ACHN (cell line): Measurements from ENCODE around the gene SIKE1.
"Not testable (repeated sequence)": the region's sequence is repeated elsewhere in the genome, so short reads cannot be mapped to it uniquely, and the experiment has no call there.

Experiments
- DNase-seq: peaks from one replicate; pipeline ENCODE4 v3.0.0-alpha.2; 2015
- in situ Hi-C: cut with HindIII; loops from 2 replicates; pipeline ENCODE4 v1.10.0; 2017; ENCODE audit warnings: low sequenced_read_pairs, low pct_ligation_motif_present, low pct_unique_long_range_greater_than_20kb

The SIKE1 gene

GRCh38 chr1:114780344-114781226, at the start of gene SIKE1:
SIKE1 (minus strand) TSS chr1:114780685; CDS start chr1:114780607, 78 bp downstream.
- peak; percentile 94 for DNase-seq
- in situ Hi-C loops = no loop called here

DNA sequence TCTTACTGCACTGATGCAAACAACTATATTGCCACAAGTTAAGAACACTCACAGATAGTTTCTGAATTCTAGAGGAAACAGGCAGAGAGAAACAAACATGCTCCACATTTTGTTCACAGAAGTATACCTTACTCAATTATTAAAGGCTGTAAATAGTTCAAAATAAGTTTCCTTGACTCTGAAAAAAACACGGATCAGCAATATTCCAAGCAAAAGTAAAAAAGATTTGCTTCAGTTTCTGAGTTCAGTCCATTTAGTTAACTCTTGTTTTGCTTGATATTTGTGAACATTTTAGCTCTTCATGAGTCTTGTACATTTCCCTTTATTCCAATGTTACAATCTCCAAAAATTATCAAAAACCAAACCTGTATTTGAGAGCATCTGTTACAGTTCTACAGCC, 49.6 kb upstream of the SIKE1 start:
- DNase-seq, in situ Hi-C loops: not testable (repeated sequence)

- DNase-seq = peak; percentile 6
Observed at GRCh38 chr1:114828251-114828650, 47.8 kb upstream of the SIKE1 start.

GRCh38 chr1:114821978-114822377, 41.5 kb upstream of the SIKE1 start:
- DNase-seq = no peak
- in situ Hi-C loops = no loop called here

More at GRCh38 chr1:114828251-114828650, 47.8 kb upstream of the SIKE1 start:
- in situ Hi-C loops = no loop called here

- DNase-seq = no peak
- in situ Hi-C loops = no loop called here
Observed at GRCh38 chr1:114820392-114820791, 39.9 kb upstream of the SIKE1 start.

GRCh38 chr1:114819869-114820268, 39.4 kb upstream of the SIKE1 start:
- in situ Hi-C loops = no loop called here
- no peak for DNase-seq

DNA sequence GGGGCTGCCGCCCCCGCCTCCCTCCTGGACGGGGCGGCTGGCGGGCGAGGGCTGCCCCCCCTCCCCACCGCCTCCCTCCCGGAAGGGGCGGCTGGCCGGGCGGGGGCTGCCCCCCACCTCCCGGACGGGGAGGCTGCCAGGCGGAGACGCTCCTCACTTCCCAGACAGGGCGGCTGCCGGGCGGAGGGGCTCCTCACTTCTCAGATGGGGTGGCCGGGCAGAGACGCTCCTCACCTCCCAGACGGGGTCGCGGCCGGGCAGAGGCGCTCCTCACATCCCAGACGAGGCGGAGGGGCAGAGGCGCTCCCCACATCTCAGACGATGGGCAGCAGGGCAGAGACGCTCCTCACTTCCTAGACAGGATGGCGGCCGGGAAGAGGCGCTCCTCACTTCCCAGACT, 24.0 kb upstream of the SIKE1 start:
- DNase-seq, in situ Hi-C loops: not testable (repeated sequence)

DNA sequence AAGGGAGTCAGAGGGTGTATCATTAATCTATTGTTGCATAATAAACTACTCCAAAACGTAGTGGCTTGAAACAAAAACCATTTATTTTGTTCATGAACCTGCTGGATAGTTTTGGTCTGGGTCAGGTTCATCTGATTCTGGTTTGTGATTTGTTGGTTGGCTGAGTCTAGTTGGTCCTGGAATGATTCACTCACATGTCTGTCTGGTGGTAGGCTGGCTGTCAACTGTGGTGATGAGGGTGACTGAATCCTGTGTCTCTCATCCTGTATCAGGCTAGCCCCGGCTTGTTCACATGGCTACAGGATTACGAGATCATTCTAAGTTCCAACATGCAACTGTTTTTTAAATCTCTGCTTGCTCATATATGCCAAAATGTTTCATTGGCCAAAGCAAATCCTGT, 22.5 kb upstream of the SIKE1 start:
- in situ Hi-C loops = no loop called here
- peak; percentile 63 for DNase-seq

DNA sequence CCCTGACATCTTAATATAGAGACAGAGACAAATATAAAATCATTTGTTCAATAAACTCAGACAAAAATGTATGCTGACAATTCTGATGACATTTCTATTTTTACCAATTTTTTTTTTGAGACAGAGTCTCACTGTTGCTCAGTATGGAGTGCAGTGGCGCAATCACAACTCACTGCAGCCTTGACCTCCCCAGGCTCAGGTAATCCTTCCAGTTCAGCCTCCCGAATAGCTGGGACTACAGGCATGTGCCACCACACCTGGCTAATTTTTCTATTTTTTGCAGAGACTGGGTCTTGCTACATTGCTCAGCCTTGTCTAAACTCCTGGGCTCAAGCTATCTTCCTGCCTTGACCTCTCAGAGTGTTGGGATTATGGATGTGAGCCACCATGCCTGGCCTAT, 13.6 kb upstream of the SIKE1 start:
- in situ Hi-C loops = no loop called here
- DNase-seq = no peak

GRCh38 chr1:114790581-114790980, 10.1 kb upstream of the SIKE1 start:
- in situ Hi-C loops, DNase-seq: not testable (repeated sequence)

- DNase-seq, in situ Hi-C loops: not testable (repeated sequence)
Observed at GRCh38 chr1:114786440-114786839, 6.0 kb upstream of the SIKE1 start.

- in situ Hi-C loops = no loop called here
Observed at GRCh38 chr1:114782476-114782875, 2.0 kb upstream of the SIKE1 start.

GRCh38 chr1:114779722-114780121, 763 bp downstream of the SIKE1 start:
- DNase-seq = no peak
- in situ Hi-C loops = no loop called here

More at GRCh38 chr1:114782476-114782875, 2.0 kb upstream of the SIKE1 start:
- DNase-seq = no peak

- in situ Hi-C loops = not testable (repeated sequence)
Observed at GRCh38 chr1:114776726-114777125, 3.8 kb downstream of the SIKE1 start.

DNA sequence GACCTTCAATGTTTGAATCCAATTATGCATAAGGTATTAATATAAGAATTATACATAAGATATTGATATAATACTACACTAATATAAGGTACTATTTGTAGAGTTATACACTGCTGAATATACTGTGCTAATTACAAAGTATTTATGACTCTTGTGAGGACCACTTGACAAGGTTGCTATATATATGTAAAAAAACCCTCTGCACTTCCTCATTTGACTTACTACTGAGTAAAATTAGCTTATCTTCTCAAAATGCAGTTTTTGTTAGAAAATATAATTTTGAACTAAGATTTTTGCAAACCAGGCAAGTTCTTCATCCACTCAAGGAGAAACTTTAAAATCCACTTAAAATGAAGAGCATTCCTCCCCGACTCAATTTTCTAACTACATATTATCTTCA, 8.5 kb downstream of the SIKE1 start:
- in situ Hi-C loops = no loop called here

More at GRCh38 chr1:114776726-114777125, 3.8 kb downstream of the SIKE1 start:
- not testable (repeated sequence) for DNase-seq

GRCh38 chr1:114770989-114771388, 9.5 kb downstream of the SIKE1 start:
- in situ Hi-C loops = no loop called here
- no peak for DNase-seq

More for the DNA sequence above, 8.5 kb downstream of the SIKE1 start:
- DNase-seq = no peak

DNA sequence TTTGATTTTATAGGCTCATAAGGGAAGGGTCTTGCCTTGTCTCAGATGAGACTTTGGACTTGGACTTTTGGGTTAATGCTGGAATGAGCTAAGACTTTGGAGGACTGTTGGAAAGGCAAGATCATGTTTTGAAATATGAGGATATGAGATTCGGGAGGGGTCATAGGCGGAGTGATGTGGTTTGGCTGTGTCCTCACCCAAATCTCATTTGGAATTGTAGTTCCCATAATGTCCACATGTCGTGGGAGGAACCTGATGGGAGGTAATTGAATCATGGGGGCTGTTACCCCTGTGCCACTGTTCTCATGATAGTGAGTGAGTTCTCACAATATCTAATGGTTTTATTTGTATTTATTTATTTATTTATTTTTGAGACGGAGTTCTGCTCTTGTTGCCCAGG, 15.8 kb downstream of the SIKE1 start:
- in situ Hi-C loops = no loop called here
- no peak for DNase-seq

- in situ Hi-C loops = no loop called here
- no peak for DNase-seq
Observed at GRCh38 chr1:114758256-114758832, 22.1 kb downstream of the SIKE1 start.

- in situ Hi-C loops = no loop called here
- peak; percentile 98 for DNase-seq
Observed at GRCh38 chr1:114757455-114758255, 22.8 kb downstream of the SIKE1 start, which contains the start of gene CSDE1. CSDE1 (minus strand) TSS chr1:114757984; CDS start chr1:114739890, 18,094 bp downstream.
